Measurements from ENCODE around the gene BRD4. TPM values are rescaled to one million over a fixed set of nuclear protein-coding genes. Genes with fewer than 3 reads are reported as not detected.

BRD4 gene
- total RNA-seq (100 to 1,000 TPM; 149 to 152 TPM), polyA plus RNA-seq (10 to 100 TPM in 1 of 2 donors, 1 to 10 TPM in 1; 4.2 to 48.2 TPM)

GRCh38 chr19:15332311-15332996 is at the start of gene BRD4:
TSS of gene BRD4 (minus strand) at chr19:15332539. CDS start at chr19:15273099, 59,440 bp downstream.
- H3K9me3 ChIP-seq (ENCODE audit: control insufficient read depth in 1 of 2, low read length in 2 of 2): no peaks in the 10 kb centered on the region
- CTCF ChIA-PET (ENCODE audit: partially characterized antibody): interaction anchor here (0.6 to 2.6 kb wide), 2 partner anchors 47 to 236 kb away, joined by 5 to 7 read pairs; partner anchors contain the start of gene AKAP8
- peaks cover 46% of the 10 kb centered on the region for H3K4me1 ChIP-seq (ENCODE audit: insufficient read depth, low read length)
- DNase-seq: peak; percentile 69 to 82 (median 78)
- POLR2A ChIA-PET (ENCODE audit: partially characterized antibody): interaction anchor here (0.5 to 6.4 kb wide), 16 partner anchors 11 to 223 kb away, joined by 3 to 58 read pairs (median 3); partner anchors contain the start of genes AKAP8, AKAP8L and RASAL3
- intact Hi-C loops (cut with micrococcal nuclease): loop anchor here (5.0 kb wide), 1 partner anchor 40 kb away; no protein-coding TSS in a partner anchor
- no peaks in the 10 kb centered on the region for H3K27me3 ChIP-seq (ENCODE audit: insufficient read depth, low read length)
- H3K4me3 Mint-ChIP-seq: peak within 1 kb of the TSS; percentile 94 to 97 (median 95)
- H3K36me3 Mint-ChIP-seq: peaks cover 0 to 11% of the 10 kb centered on the region in 2 donors
- peaks cover 25 to 55% (median 39%) of the 10 kb centered on the region in 4 donors for H3K4me1 Mint-ChIP-seq
- H3K4me3 ChIP-seq (ENCODE audit: low read length in 2 of 2): peak within 1 kb of the TSS; percentile 84 to 87
- no peaks in the 10 kb centered on the region for H3K36me3 ChIP-seq (ENCODE audit: insufficient read depth, low read length)
- H3K27ac ChIP-seq (ENCODE audit: low read depth, low read length): peak within 1 kb of the TSS; percentile 90
- H3K9me3 Mint-ChIP-seq: no peaks in the 10 kb centered on the region
- H3K27ac Mint-ChIP-seq: peak within 1 kb of the TSS; percentile 91 to 99 (median 96)
- H3K27me3 Mint-ChIP-seq: no peaks in the 10 kb centered on the region

GRCh38 chr19:15381864-15382263 is 49.5 kb upstream of the BRD4 start:
- H3K36me3 ChIP-seq (ENCODE audit: insufficient read depth, low read length): peaks cover under 1% of the 10 kb centered on the region
- no peaks in the 10 kb centered on the region for H3K9me3 ChIP-seq (ENCODE audit: control insufficient read depth in 1 of 2, low read length in 2 of 2)
- Mint-ChIP-seq H3K27ac (peak overlapping the region in 5 of 7 donors; percentile 36 to 99 (median 82)), H3K4me3 (peak overlapping the region in 3 of 8 donors; percentile 22 to 92 (median 33)), H3K36me3 (peaks cover 0 to 16% of the 10 kb centered on the region in 2 donors), H3K4me1 (peaks cover 18 to 34% (median 26%) of the 10 kb centered on the region in 4 donors), H3K27me3 (no peaks in the 10 kb centered on the region), H3K9me3 (peaks cover 0 to 5% (median 0%) of the 10 kb centered on the region in 8 donors)
- no peak overlapping the region for H3K27ac ChIP-seq (ENCODE audit: low read depth, low read length)
- peaks cover 18% of the 10 kb centered on the region for H3K4me1 ChIP-seq (ENCODE audit: insufficient read depth, low read length)
- no peaks in the 10 kb centered on the region for H3K27me3 ChIP-seq (ENCODE audit: insufficient read depth, low read length)
- POLR2A ChIA-PET (ENCODE audit: partially characterized antibody): no interaction called here
- intact Hi-C loops (cut with micrococcal nuclease): no loop called here
- DNase-seq: no peak
- CTCF ChIA-PET (ENCODE audit: partially characterized antibody): no interaction called here
- H3K4me3 ChIP-seq (ENCODE audit: low read length in 2 of 2): no peak overlapping the region

- H3K4me3 Mint-ChIP-seq: peak overlapping the region; percentile 22 to 99 (median 82)
- H3K27me3 ChIP-seq (ENCODE audit: insufficient read depth, low read length): no peaks in the 10 kb centered on the region
- ChIA-PET POLR2A (ENCODE audit: partially characterized antibody) (no interaction called here), CTCF (ENCODE audit: partially characterized antibody) (no interaction called here)
- no peaks in the 10 kb centered on the region for H3K9me3 ChIP-seq (ENCODE audit: control insufficient read depth in 1 of 2, low read length in 2 of 2)
- peaks cover 22% of the 10 kb centered on the region for H3K4me1 ChIP-seq (ENCODE audit: insufficient read depth, low read length)
- no peaks in the 10 kb centered on the region for H3K36me3 ChIP-seq (ENCODE audit: insufficient read depth, low read length)
- intact Hi-C loops (cut with micrococcal nuclease): no loop called here
- no peaks in the 10 kb centered on the region for H3K27me3 Mint-ChIP-seq
- peaks cover 21 to 38% (median 30%) of the 10 kb centered on the region in 4 donors for H3K4me1 Mint-ChIP-seq
- peaks cover 0 to 5% (median 0%) of the 10 kb centered on the region in 8 donors for H3K9me3 Mint-ChIP-seq
- H3K36me3 Mint-ChIP-seq: peaks cover 0 to 19% of the 10 kb centered on the region in 2 donors
- peak overlapping the region in 6 of 7 donors; percentile 32 to 99 (median 85) for H3K27ac Mint-ChIP-seq
- no peak overlapping the region for H3K27ac ChIP-seq (ENCODE audit: low read depth, low read length)
- no peak overlapping the region for H3K4me3 ChIP-seq (ENCODE audit: low read length in 2 of 2)
- no peak for DNase-seq
These were observed 49.1 kb upstream of the BRD4 start for GRCh38 chr19:15381429-15381828.

GRCh38 chr19:15379999-15380647 is 47.8 kb upstream of the BRD4 start:
- Mint-ChIP-seq H3K4me1 (peaks cover 24 to 41% (median 33%) of the 10 kb centered on the region in 4 donors), H3K27me3 (no peaks in the 10 kb centered on the region), H3K9me3 (peaks cover 0 to 5% (median 0%) of the 10 kb centered on the region in 8 donors), H3K27ac (peak overlapping the region; percentile 87 to 100 (median 99)), H3K4me3 (peak overlapping the region; percentile 98 to 100 (median 100)), H3K36me3 (peaks cover 0 to 21% of the 10 kb centered on the region in 2 donors)
- CTCF ChIA-PET (ENCODE audit: partially characterized antibody): interaction anchor here (0.7 to 6.5 kb wide), 8 partner anchors 31 to 180 kb away, joined by 3 to 54 read pairs (median 3); partner anchors contain the start of genes AKAP8L and PGLYRP2
- no peaks in the 10 kb centered on the region for H3K36me3 ChIP-seq (ENCODE audit: insufficient read depth, low read length)
- H3K9me3 ChIP-seq (ENCODE audit: control insufficient read depth in 1 of 2, low read length in 2 of 2): no peaks in the 10 kb centered on the region
- intact Hi-C loops (cut with micrococcal nuclease): loop anchor here (1.0 to 5.0 kb wide), 6 partner anchors 39 to 457 kb away; partner anchors contain the start of gene RASAL3
- H3K4me1 ChIP-seq (ENCODE audit: insufficient read depth, low read length): peaks cover 33% of the 10 kb centered on the region
- H3K27me3 ChIP-seq (ENCODE audit: insufficient read depth, low read length): no peaks in the 10 kb centered on the region
- no peak for DNase-seq
- POLR2A ChIA-PET (ENCODE audit: partially characterized antibody): interaction anchor here (0.6 to 6.1 kb wide), 31 partner anchors 7 to 950 kb away, joined by 3 to 168 read pairs (median 7); partner anchors contain the start of genes AKAP8L, BRD4, KLF2 and RASAL3
- H3K27ac ChIP-seq (ENCODE audit: low read depth, low read length): peak overlapping the region; percentile 99
- H3K4me3 ChIP-seq (ENCODE audit: low read length in 2 of 2): peak overlapping the region; percentile 36 to 100

- intact Hi-C loops (cut with micrococcal nuclease): loop anchor here (1.0 to 5.0 kb wide), 6 partner anchors 40 to 458 kb away; partner anchors contain the start of gene RASAL3
- peak within 1 kb of the TSS; percentile 99 for H3K27ac ChIP-seq (ENCODE audit: low read depth, low read length)
- peak; percentile 98 to 99 (median 98) for DNase-seq
These were observed 47.0 kb upstream of the BRD4 start, which contains the start of gene AKAP8 for GRCh38 chr19:15379083-15379998. TSS of gene AKAP8 (minus strand) at chr19:15379787. CDS start at chr19:15379731, 56 bp downstream.

More at GRCh38 chr19:15379083-15379998, 47.0 kb upstream of the BRD4 start, which contains the start of gene AKAP8:
- POLR2A ChIA-PET (ENCODE audit: partially characterized antibody): interaction anchor here (0.6 to 6.1 kb wide), 44 partner anchors 8 to 951 kb away, joined by 3 to 168 read pairs (median 4); partner anchors contain the start of genes AKAP8L, BRD4, KLF2 and RASAL3
- no peaks in the 10 kb centered on the region for H3K9me3 ChIP-seq (ENCODE audit: control insufficient read depth in 1 of 2, low read length in 2 of 2)
- CTCF ChIA-PET (ENCODE audit: partially characterized antibody): interaction anchor here (0.7 to 6.5 kb wide), 14 partner anchors 21 to 181 kb away, joined by 3 to 54 read pairs (median 4); partner anchors contain the start of genes AKAP8L and PGLYRP2
- Mint-ChIP-seq H3K27me3 (no peaks in the 10 kb centered on the region), H3K4me3 (peak within 1 kb of the TSS; percentile 98 to 100 (median 100)), H3K36me3 (peaks cover 0 to 26% of the 10 kb centered on the region in 2 donors), H3K4me1 (peaks cover 25 to 48% (median 34%) of the 10 kb centered on the region in 4 donors), H3K27ac (peak within 1 kb of the TSS; percentile 99 to 100 (median 100)), H3K9me3 (peaks cover 0 to 5% (median 0%) of the 10 kb centered on the region in 8 donors)
- no peaks in the 10 kb centered on the region for H3K27me3 ChIP-seq (ENCODE audit: insufficient read depth, low read length)
- H3K4me3 ChIP-seq (ENCODE audit: low read length in 2 of 2): peak within 1 kb of the TSS; percentile 88 to 100
- no peaks in the 10 kb centered on the region for H3K36me3 ChIP-seq (ENCODE audit: insufficient read depth, low read length)
- H3K4me1 ChIP-seq (ENCODE audit: insufficient read depth, low read length): peaks cover 38% of the 10 kb centered on the region
